CD14-positive monocyte (primary cell): ENCODE data around the gene RMND5A. TPM values are rescaled to one million over a fixed set of nuclear protein-coding genes. Genes with fewer than 3 reads are reported as not detected.

Experiments
- DNase-seq, 3 donors: peaks; one replicate each; pipeline ENCODE4 v3.0.0-alpha.2; 2011 to 2022
- H2AFZ ChIP-seq: 2 replicates; pipeline ENCODE4 v1.6.0; 2012; ENCODE audit warnings: mild to moderate bottlenecking, low read depth, low read length, inconsistent platforms; ENCODE audit not compliant: insufficient read depth, poor library complexity, severe bottlenecking
- H3K27ac ChIP-seq, 2 donors: 1 replicate in 1 of 2; 2 replicates in 1 of 2; pipeline ENCODE4 v1.5.1; 2012 to 2013; ENCODE audit warnings: low read length in 2 of 2, control low read depth in 1 of 2, inconsistent platforms in 1 of 2, low read depth in 1 of 2, mild to moderate bottlenecking in 1 of 2
- H3K27me3 ChIP-seq, 2 donors: one replicate each; pipeline versions ENCODE4 v1.6.0 to v1.6.1; 2011 to 2013; ENCODE audit warnings: low read length in 2 of 2; ENCODE audit not compliant: control insufficient read depth in 2 of 2, insufficient read depth in 2 of 2
- H3K36me3 ChIP-seq, 2 donors: replicated peaks in 1 of 2; 1 replicate in 1 of 2; 2 replicates in 1 of 2; pipeline versions ENCODE4 v1.5.1 to v1.6.1; 2012 to 2013; ENCODE audit warnings: low read length in 2 of 2, control low read depth in 1 of 2, inconsistent platforms in 1 of 2, mild to moderate bottlenecking in 1 of 2; ENCODE audit not compliant: insufficient read depth in 2 of 2, control insufficient read depth in 1 of 2
- H3K4me1 ChIP-seq, 2 donors: 1 replicate in 1 of 2; 2 replicates in 1 of 2; pipeline versions ENCODE4 v1.5.1 to v1.6.1; 2012 to 2013; ENCODE audit warnings: low read length in 2 of 2, control low read depth in 1 of 2, inconsistent platforms in 1 of 2, mild to moderate bottlenecking in 1 of 2, moderate library complexity in 1 of 2; ENCODE audit not compliant: insufficient read depth in 2 of 2, control insufficient read depth in 1 of 2
- H3K4me2 ChIP-seq: replicated peaks from 2 replicates; pipeline ENCODE3; 2012; ENCODE audit warnings: low read length, moderate library complexity, mild to moderate bottlenecking; ENCODE audit not compliant: poor library complexity, severe bottlenecking; ENCODE audit errors: extremely low read depth
- H3K4me3 ChIP-seq, 3 experiments: fragments of 200-600 bp in 1 of 3; sonication (generic) in 1 of 3; replicated peaks in 1 of 3; 1 replicate in 2 of 3; 2 replicates in 1 of 3; pipeline ENCODE4 v1.5.1; 2011 to 2013; ENCODE audit warnings: low read length in 3 of 3, mild to moderate bottlenecking in 3 of 3, control low read depth in 2 of 3, low read depth in 2 of 3, inconsistent platforms in 1 of 3, moderate library complexity in 1 of 3
- H3K79me2 ChIP-seq: 2 replicates; pipeline ENCODE4 v1.6.0; 2012; ENCODE audit warnings: mild to moderate bottlenecking, control low read depth, inconsistent platforms, low read length, moderate library complexity; ENCODE audit not compliant: insufficient read depth
- H3K9ac ChIP-seq: 2 replicates; pipeline ENCODE4 v1.6.0; 2017; ENCODE audit warnings: low read length, mild to moderate bottlenecking; ENCODE audit not compliant: insufficient read depth, poor library complexity, severe bottlenecking
- H3K9me3 ChIP-seq, 2 donors: replicated peaks in 1 of 2; 1 replicate in 1 of 2; 2 replicates in 1 of 2; pipeline versions ENCODE4 v1.5.1 to v1.6.1; 2012 to 2013; ENCODE audit warnings: low read length in 2 of 2, control low read depth in 1 of 2; ENCODE audit not compliant: control insufficient read depth in 1 of 2, insufficient read depth in 1 of 2
- H4K20me1 ChIP-seq: 2 replicates; pipeline ENCODE4 v1.6.0; 2012; ENCODE audit warnings: mild to moderate bottlenecking, low read length, control low read depth, moderate library complexity; ENCODE audit not compliant: insufficient read depth
- H3K27ac Mint-ChIP-seq, 7 donors: one replicate each; pipeline ENCODE4 v1.8.0; 2020; ENCODE audit warnings: mild to moderate bottlenecking in 7 of 7, mixed read lengths in 7 of 7, moderate library complexity in 6 of 7, inconsistent platforms in 2 of 7
- H3K27me3 Mint-ChIP-seq, 3 donors: one replicate each; pipeline ENCODE4 v1.8.0; 2021 to 2022; ENCODE audit warnings: low read depth in 3 of 3, mild to moderate bottlenecking in 3 of 3, mixed read lengths in 3 of 3, moderate library complexity in 3 of 3, inconsistent platforms in 1 of 3
- H3K36me3 Mint-ChIP-seq, 2 donors: one replicate each; pipeline ENCODE4 v1.8.0; 2020; ENCODE audit warnings: mixed read lengths in 2 of 2, inconsistent platforms in 1 of 2, mild to moderate bottlenecking in 1 of 2
- H3K4me1 Mint-ChIP-seq: one replicate; pipeline ENCODE4 v1.8.0; 2020; ENCODE audit warnings: mild to moderate bottlenecking, mixed read lengths
- H3K4me3 Mint-ChIP-seq, 2 donors: one replicate each; pipeline ENCODE4 v1.8.0; 2020; ENCODE audit warnings: mild to moderate bottlenecking in 2 of 2, mixed read lengths in 2 of 2, moderate library complexity in 1 of 2
- H3K9me3 Mint-ChIP-seq, 7 donors: one replicate each; pipeline ENCODE4 v1.8.0; 2020 to 2022; ENCODE audit warnings: mixed read lengths in 7 of 7, mild to moderate bottlenecking in 6 of 7, moderate library complexity in 6 of 7, inconsistent platforms in 2 of 7
- CTCF ChIP-seq: fragments of 200-600 bp; IDR thresholded peaks from one replicate; pipeline ENCODE4 v1.8.0; 2022; ENCODE audit warnings: antibody characterized with exemption, mild to moderate bottlenecking
- WGBS: methylation state at CpG from one replicate; pipeline ENCODE4 v1.1.5; 2013; ENCODE audit warnings: missing lambda C conversion rate; ENCODE audit not compliant: insufficient coverage; 5-methylcytosine and 5-hydroxymethylcytosine counted together
- intact Hi-C, 2 donors: fragments of 100-400 bp; cut with micrococcal nuclease; formaldehyde crosslinking; loops; one replicate each; pipeline versions ENCODE4 v1.15.0 to v1.15.1; 2023
- polyA plus RNA-seq, 3 donors: library from polyadenylated mRNA; depleted of rRNA in 1 of 3; unstranded in 2 of 3; stranded (reverse) in 1 of 3; fragments of 300-500 nt in 2 of 3; fragments of >200 nt in 1 of 3; fragmentation: Illumina TruSeq in 2 of 3; gene quantifications; 1 replicate in 2 of 3; 2 replicates in 1 of 3; pipeline ENCODE4 v1.2.3, GENCODE V29; 2012 to 2021

Gene RMND5A
- polyA plus RNA-seq, 3 donors: 18.5 to 20.3 (median 18.9) TPM

GRCh38 chr2:86768189-86768949, 48.3 kb downstream of the RMND5A start:
- Histone ChIP-seq H3K27me3 (no peaks in the 10 kb centered on the region), H3K4me3 (no peak overlapping the region), H3K9ac (no peak overlapping the region), H3K9me3 (no peaks in the 10 kb centered on the region), H3K36me3 (peaks cover 72 to 87% of the 10 kb centered on the region in 2 donors), H3K79me2 (peaks cover 6% of the 10 kb centered on the region), H3K4me1 (no peaks in the 10 kb centered on the region), H3K4me2 (no peak overlapping the region), H2AFZ (no peak overlapping the region), H4K20me1 (peaks cover 45% of the 10 kb centered on the region), H3K27ac (no peak overlapping the region)
- intact Hi-C loops: no loop called here
- Mint-ChIP-seq H3K9me3 (no peaks in the 10 kb centered on the region), H3K27ac (peak overlapping the region in 2 of 7 donors; percentile 32 to 63), H3K27me3 (peaks cover 0 to 2% (median 0%) of the 10 kb centered on the region in 3 donors), H3K36me3 (peaks cover 74 to 76% of the 10 kb centered on the region in 2 donors), H3K4me3 (no peak overlapping the region), H3K4me1 (no peaks in the 10 kb centered on the region)
- no peak for DNase-seq
- WGBS: 92% methylated on average over 5 of the region's 5 CpGs
- no peak for TF ChIP-seq CTCF

- H3K4me1 Mint-ChIP-seq: no peaks in the 10 kb centered on the region
- no peak overlapping the region for H3K4me2 ChIP-seq
- H3K27me3 ChIP-seq: no peaks in the 10 kb centered on the region
- H3K4me1 ChIP-seq: no peaks in the 10 kb centered on the region
- intact Hi-C loops: no loop called here
- no peak overlapping the region for H2AFZ ChIP-seq
- peak overlapping the region in 1 of 7 donors; percentile 48 for H3K27ac Mint-ChIP-seq
- no peak overlapping the region for H3K4me3 Mint-ChIP-seq
- H3K9me3 Mint-ChIP-seq: no peaks in the 10 kb centered on the region
- H3K27ac ChIP-seq: no peak overlapping the region
- no peak for DNase-seq
- no peaks in the 10 kb centered on the region for H3K9me3 ChIP-seq
- H3K36me3 ChIP-seq: peaks cover 85 to 98% of the 10 kb centered on the region in 2 donors
- H3K4me3 ChIP-seq: no peak overlapping the region
- no peak overlapping the region for H3K9ac ChIP-seq
- H3K27me3 Mint-ChIP-seq: peaks cover 0 to 2% (median 0%) of the 10 kb centered on the region in 3 donors
- peaks cover 87 to 91% of the 10 kb centered on the region in 2 donors for H3K36me3 Mint-ChIP-seq
- no peaks in the 10 kb centered on the region for H3K79me2 ChIP-seq
- TF ChIP-seq CTCF: no peak
- peaks cover 30% of the 10 kb centered on the region for H4K20me1 ChIP-seq
- WGBS: 92% methylated on average over 3 of the region's 4 CpGs
Observed at GRCh38 chr2:86769838-86770237, 49.7 kb downstream of the RMND5A start.
